ENCODE data around the gene TCAP.

TCAP gene

GRCh38 chr17:39674702-39675389 lies 9.7 kb downstream of the TCAP start:
- no peak overlapping the region for H3K4me3 ChIP-seq (ENCODE audit: low read depth, low read length)
- DNase-seq (ENCODE audit: low read depth): no peak

GRCh38 chr17:39675390-39676082 lies 10.4 kb downstream of the TCAP start:
- no peak overlapping the region for H3K4me3 ChIP-seq (ENCODE audit: low read depth, low read length)
- DNase-seq (ENCODE audit: low read depth): no peak

DNA sequence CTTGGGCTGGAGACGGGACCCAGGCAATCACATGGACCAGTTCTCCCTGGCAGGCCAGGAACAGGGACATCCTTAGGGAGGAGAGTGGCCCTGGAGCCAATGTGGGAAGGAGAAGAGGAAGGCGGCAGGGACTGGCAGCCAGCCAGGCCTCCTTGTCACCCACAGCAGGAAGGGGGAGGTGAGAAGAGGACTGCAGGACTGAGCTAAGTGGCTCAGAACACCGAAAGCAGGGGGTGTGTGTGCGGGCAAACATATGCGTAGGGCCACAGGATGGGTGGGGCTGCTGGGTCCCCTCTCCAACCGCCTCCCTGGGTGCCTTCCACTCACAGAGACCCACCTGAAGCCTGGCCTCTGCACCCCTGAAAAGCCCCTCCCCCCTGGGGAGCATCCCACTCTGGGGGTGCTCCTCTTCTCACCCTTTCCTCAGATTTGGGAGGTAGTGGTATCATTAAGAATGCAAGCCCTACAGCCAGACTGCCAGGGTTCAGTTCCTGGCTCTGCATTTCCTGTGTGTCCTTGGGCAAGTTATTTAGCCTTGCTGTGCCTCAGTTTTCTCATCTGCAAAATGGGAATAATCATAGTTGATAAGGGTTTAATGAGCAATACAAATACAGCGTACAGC lies 11.2 kb downstream of the TCAP start:
- no peak overlapping the region for H3K4me3 ChIP-seq (ENCODE audit: low read depth, low read length)
- no peak for DNase-seq (ENCODE audit: low read depth)

DNA sequence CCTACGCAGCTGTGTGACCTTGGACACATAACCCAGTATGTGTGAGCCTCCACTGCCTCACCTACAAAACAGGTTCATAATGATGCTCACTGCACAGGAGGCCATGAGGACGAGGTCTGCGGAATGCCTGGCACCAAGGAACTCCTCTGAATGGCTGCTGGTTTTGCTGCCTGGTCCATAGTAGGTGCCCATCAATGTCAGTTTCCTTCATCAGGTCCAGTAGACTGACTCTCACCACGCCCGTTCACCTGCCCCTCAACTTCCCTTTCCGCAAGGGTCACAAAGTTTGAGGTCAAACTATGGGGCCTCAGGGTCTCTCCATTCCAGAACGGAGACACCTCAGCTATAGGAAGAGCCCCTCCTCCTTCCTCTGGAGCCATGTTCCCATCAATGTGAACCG lies 11.9 kb downstream of the TCAP start:
- H3K4me3 ChIP-seq (ENCODE audit: low read depth, low read length): no peak overlapping the region
- DNase-seq (ENCODE audit: low read depth): no peak

DNA sequence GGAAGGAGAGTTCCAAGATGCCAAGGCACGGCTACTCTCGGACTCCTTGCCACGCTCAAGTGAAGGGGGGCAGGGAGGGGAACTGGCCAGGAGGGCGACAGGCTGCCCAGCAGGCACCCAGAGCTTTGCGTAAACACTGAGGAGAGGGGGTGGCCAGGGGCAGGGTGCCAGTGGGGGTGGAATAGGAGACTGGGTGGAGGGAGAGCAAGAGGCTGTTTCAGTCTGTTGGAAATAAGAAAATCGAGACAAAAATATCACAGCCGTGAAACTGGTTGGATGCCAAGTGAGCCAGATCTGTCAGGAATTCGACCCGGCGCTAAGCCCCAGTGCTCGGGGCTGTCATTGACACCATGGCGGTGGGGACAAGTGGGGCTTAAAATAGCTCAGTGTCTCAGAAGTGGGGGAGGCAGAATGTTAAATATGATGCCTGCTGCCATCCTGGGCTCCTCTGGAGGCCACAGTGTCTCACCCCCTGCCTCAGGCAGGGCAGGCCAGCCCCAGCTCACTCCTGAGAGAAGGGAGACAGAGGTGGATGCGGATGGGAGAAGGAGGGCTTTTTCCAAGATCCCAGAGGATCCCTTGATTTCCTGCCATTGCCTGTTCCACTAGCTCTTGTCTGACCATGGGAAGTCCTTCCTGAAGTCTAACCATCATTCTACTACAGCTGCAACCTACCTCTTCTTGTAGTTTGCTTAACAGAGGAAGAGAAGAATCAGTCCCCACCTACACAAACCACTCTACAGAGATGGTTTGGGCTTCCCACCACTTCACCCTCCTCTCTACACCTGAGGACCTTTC lies 12.6 kb downstream of the TCAP start:
- no peak overlapping the region for H3K4me3 ChIP-seq (ENCODE audit: low read depth, low read length)
- no peak for DNase-seq (ENCODE audit: low read depth)

DNA sequence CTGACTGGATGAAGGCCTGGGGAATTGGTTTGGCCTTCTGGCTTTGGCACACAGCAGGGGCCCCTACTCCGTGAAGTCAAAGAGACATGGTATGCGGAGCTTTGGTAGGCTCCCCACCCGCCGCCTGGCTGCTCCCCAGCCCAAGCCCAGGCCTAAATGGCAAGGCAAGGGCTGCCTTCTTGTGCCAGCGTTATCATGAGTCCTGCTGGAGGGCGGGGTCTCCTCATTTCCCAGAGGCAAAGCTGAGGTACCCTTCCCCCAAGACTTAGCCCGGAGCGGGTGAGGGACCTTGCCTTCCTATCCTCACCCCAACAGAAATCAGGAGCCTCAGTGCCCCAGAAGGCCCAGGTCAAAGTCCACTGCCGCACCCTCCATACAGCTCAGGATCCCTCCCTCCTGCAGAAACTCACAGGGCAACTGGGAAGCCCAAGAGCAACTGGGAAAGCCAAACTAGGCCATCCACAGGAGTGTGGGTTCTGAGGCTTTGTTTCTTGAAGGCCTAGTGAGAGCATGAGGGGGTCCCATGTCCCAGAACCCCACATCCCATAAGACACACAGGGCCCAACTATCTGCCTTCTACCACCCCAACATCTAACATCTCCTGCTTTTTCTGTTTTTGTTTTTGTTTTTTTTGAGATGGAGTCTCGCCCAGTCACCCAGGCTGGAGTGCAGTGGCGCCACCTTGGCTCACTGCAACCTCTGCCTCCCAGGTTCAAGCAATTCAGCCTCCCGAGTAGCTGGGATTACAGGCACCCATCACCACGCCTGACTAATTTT lies 13.4 kb downstream of the TCAP start:
- H3K4me3 ChIP-seq (ENCODE audit: low read depth, low read length): no peak overlapping the region
- DNase-seq (ENCODE audit: low read depth): no peak

- H3K4me3 ChIP-seq (ENCODE audit: low read depth, low read length): no peak overlapping the region
- DNase-seq (ENCODE audit: low read depth): no peak
Measured at GRCh38 chr17:39679521-39680192, 14.5 kb downstream of the TCAP start.

DNA sequence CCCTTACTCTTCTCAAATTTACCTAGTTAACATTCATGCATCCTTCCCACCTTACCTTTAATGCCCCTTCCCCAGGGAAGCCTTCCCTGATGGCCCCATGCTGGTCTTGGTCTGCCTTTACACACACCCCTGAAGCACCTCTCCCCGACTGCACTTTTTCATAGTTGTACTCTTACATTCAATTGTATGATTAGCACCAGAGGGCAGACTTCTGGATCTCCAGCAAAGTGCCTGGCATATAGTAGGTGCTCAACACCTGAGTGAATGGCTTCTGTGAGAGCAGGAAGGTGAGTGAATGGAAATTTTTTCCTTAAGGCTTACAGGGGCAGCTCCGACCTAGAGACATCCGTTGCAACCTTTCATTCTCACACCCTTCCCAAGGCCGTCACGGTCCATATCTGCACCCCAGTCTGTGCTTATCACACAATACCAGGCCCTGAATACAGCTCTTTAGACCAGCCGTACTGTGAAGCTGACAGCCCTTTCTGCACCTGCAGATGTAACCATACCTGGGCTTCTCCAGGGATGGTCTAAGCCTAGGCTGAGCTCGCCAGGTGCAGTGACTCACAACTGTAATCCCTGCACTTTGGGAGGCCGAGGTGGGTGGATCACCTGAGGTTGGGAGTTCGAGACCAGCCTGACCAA lies 18.3 kb downstream of the TCAP start:
- H3K4me3 ChIP-seq (ENCODE audit: low read depth, low read length): no peak overlapping the region
- DNase-seq (ENCODE audit: low read depth): no peak

DNA sequence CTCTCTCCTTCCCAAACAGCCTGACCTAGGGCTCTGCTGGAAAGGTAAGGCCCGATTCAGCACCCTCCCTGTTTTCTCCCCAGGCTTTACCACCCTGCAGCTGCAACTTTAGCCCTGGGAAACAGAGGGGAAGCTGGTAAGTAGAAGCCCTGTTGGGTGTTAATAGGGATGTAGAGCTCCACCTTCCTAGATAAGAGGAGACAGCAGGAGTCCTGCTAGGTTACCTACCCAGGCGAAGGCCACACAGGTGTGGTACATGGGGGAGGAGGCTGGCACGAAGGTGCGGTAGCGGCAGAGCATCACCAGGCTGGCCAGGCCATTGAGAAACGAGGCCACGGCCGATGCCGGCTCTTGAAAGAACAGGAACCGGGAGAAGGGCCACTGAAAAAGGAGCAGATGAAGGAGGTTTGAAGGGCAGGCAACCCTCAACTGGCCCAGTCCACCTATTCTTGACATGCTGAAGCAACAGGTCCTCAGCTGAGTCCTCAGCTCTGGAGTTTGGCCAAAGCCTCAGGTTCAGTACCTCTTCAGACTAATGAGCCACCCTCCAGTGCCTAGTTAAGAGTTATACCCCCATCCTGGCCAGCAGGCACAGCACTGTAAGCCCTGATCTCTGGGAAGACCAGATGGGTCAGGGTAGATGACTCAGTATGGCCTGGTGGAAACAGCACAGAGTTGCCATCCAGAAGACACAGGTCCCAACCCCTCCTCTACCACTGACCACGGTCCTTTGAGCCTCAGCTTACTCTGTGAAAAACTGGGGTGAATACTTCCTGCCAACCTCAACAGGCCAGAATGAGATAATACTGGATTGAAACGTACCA lies 19.4 kb downstream of the TCAP start:
- no peak overlapping the region for H3K4me3 ChIP-seq (ENCODE audit: low read depth, low read length)
- no peak for DNase-seq (ENCODE audit: low read depth)

- H3K4me3 ChIP-seq (ENCODE audit: low read depth, low read length): peak overlapping the region; percentile 73
- no peak for DNase-seq (ENCODE audit: low read depth)
Measured at GRCh38 chr17:39687101-39687545, 22.0 kb downstream of the TCAP start.

- peak; percentile 60 for DNase-seq (ENCODE audit: low read depth)
- H3K4me3 ChIP-seq (ENCODE audit: low read depth, low read length): peak within 1 kb of the TSS; percentile 73
Measured at GRCh38 chr17:39687546-39688474, 22.7 kb downstream of the TCAP start, which contains the start of gene PGAP3. TSS of gene PGAP3 (minus strand) at chr17:39688057. CDS start at chr17:39688014, 43 bp downstream.

- DNase-seq (ENCODE audit: low read depth): no peak
- H3K4me3 ChIP-seq (ENCODE audit: low read depth, low read length): peak overlapping the region; percentile 73
Measured at GRCh38 chr17:39688475-39688835, 23.3 kb downstream of the TCAP start.

DNA sequence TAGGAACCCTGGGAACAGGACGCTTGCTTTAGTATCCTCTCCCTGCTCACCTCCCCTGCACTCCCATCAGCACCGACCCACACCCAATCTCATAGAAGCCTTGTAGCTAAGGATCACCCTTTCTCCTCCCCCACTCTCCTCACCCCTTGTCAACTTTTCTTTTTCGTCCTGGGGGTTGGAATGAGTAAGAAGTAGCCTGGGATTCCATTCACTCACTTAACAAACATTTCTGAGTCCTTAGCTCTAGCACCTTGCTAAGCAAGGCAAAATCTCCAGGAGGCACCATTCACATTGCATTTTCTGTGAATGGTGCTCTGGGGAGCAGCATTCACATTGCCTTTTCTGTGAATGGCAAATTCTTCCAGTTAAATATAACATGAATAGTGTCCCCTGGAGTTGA lies 23.8 kb downstream of the TCAP start:
- no peak for DNase-seq (ENCODE audit: low read depth)
- peak overlapping the region; percentile 73 for H3K4me3 ChIP-seq (ENCODE audit: low read depth, low read length)

GRCh38 chr17:39694593-39694992 lies 29.4 kb downstream of the TCAP start:
- H3K4me3 ChIP-seq (ENCODE audit: low read depth, low read length): no peak overlapping the region
- DNase-seq (ENCODE audit: low read depth): no peak

GRCh38 chr17:39695089-39695474 lies 29.9 kb downstream of the TCAP start:
- no peak for DNase-seq (ENCODE audit: low read depth)
- H3K4me3 ChIP-seq (ENCODE audit: low read depth, low read length): no peak overlapping the region

- no peak overlapping the region for H3K4me3 ChIP-seq (ENCODE audit: low read depth, low read length)
- no peak for DNase-seq (ENCODE audit: low read depth)
Measured at GRCh38 chr17:39696731-39697130, 31.6 kb downstream of the TCAP start.

All from skeletal muscle cell (primary cell).